A204.1 (cell line): ENCODE data around the gene ARHGAP26.
"Not testable (repeated sequence)": the region's sequence is repeated elsewhere in the genome, so short reads cannot be mapped to it uniquely, and the experiment has no call there.

Experiments used
- FAIRE-seq: peaks from 2 replicates; lab custom pipeline; 2012; peaks lifted over from hg19 to GRCh38; lab: Jason Lieb, UNC

The ARHGAP26 gene

DNA sequence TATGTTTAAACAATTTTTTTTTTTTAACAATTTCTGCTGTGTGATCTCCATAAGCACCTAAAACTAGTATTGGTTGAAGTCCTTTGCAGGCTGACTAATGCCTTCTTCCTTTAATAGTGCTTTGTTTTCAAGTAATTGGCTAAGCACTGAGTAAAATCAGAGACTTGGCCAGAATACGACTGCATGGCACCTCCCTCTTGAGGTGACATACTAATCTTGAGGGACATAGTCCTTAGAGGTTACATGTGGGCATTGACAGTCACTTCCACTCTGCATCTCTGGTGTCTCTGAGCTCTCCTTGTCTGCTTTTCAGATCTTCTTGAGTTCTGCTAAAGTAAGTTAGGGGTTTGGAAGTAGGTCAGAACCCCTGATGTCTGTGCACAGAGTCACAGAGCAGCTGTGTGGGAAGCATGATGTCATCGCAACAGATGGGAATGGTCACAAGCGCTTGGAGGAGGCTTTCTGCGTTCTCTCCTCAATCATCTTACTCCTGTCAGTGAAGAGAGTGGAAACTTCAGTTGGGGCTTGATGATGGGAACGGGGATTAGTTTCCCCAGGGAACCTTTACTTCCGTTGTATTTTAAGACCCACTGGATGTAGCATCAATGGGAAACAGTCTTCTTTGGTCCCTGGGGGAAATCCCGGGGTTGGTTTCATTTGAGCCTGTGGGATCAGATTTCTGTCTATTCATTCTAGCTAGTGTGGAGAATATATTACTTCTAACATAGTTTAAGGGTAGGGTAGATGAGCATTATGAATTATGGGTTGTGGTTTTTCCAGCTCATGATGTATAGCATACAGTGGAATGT is 136.9 kb downstream of the ARHGAP26 start:
- no peak for FAIRE-seq

DNA sequence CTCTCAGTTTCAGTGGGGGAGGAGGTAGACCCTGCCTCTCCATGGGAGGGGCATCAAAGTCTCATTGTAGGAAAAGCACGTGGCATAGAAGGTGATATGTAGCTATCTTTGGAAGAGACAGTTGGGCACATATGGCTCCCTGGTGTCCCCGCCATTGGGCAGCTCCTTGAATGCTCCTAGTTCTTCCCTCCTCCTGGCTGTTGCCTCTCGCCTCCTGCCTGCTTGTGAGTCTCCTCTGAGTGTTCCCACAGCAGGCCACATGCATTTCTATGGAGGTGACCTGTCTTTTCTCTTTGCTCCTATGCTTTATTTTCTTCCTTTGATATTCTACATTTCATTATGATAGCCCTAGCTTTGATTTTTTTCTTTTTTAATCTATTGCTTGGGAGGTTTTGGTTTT is 138.5 kb downstream of the ARHGAP26 start:
- no peak for FAIRE-seq

DNA sequence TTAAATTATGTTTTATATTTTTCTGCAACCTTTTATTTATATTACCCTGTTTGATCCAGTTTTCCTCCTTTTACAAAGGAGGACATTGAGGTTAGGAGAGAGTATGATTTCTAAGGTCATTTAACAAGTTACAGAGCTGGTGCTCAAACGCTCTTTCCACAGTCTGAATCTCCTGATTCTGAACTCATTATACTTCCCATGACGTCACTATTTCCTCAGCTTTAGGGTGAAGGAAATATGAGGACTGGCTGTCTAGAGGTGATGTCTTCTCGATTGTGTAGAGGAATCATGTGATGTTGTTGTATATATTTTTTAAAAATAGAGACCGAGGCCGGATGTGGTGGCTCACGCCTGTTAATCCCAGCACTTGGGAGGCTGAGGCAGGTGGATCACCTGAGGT is 140.0 kb downstream of the ARHGAP26 start:
- no peak for FAIRE-seq

DNA sequence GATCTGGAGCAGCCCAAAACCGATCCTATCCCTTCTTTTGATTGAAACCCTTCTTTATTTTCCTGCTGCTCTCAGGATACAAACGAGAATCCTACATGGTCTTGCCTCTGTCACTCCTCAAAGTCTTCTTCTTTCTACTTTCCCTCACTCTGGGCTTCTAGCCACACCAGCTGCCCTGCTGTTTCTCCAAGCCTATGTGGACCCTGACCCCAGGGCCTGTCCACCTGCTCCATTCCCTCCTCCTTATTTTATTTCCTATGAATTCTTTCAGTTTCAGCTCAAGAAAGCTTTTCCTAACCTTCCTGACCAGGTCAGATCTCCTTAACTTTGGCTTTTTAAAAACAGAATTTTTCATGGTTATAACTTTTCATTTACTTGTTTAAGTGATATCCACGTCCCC is 141.0 kb downstream of the ARHGAP26 start:
- FAIRE-seq = no peak

DNA sequence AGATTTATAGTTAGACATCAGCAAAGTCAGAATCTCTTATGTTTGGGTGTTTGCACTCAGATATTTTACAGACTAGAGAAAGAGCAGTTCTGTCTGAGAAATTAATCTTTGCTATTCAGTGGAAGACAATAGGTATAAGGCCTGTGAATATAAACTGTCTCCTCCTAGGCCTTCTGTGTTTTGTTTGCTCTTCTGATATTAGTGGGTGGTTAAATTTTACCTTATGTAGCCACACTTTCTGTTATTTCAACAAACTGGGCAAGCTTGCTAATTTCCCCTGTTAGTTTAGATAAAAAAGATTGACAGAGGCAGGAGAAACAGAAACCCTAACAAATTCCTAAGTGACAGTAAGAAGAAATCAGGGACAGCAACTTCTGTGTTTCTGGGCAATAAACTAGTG is 141.6 kb downstream of the ARHGAP26 start:
- FAIRE-seq = no peak

DNA sequence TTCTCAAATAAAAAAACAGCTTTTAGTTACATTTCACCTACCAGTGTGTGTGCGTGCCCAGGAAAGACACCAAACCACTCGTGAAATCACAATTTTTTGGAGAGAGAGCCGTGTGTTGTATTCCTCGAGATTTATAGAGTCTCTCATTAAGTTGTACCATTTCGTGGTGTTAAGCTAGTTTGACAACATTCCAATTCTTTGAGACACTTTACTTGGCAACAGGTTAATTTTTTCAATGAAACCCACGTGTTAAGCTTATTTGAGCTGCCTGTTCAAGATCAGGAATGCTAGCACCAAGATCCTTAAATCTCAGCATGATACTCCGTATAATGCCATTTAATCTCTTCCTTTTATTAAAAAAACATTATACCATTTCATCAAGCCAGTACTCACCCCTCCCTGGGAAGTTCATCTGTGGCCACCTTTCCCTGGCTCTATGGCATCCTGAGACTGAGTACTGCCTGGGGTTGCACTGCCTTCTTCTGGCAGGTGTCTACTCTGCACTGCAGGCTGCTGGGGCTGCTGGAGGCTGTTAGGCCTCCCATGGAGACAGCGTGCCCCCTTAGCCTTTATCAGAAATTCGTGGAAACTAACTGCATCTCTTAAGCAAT is 143.7 kb downstream of the ARHGAP26 start:
- no peak for FAIRE-seq

DNA sequence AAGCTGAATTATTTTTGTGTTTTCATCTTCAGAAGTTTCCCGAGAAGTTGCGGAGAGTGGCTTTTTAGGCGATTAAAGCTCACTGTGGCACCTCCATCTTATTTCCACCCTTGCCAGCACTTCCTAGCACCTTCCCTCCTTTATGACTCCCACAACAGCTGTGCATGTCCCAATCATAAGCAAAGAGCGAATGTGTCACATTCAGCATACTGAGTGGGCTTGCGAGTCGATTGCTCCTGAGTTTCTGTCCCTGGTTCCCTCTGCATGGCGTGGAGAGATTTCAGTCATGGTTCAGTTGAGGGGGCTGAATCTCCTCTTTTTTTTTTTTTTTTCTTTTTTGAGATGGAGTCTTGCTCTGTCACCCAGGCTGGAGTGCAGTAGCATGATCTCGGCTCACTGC is 144.9 kb downstream of the ARHGAP26 start:
- FAIRE-seq = no peak

DNA sequence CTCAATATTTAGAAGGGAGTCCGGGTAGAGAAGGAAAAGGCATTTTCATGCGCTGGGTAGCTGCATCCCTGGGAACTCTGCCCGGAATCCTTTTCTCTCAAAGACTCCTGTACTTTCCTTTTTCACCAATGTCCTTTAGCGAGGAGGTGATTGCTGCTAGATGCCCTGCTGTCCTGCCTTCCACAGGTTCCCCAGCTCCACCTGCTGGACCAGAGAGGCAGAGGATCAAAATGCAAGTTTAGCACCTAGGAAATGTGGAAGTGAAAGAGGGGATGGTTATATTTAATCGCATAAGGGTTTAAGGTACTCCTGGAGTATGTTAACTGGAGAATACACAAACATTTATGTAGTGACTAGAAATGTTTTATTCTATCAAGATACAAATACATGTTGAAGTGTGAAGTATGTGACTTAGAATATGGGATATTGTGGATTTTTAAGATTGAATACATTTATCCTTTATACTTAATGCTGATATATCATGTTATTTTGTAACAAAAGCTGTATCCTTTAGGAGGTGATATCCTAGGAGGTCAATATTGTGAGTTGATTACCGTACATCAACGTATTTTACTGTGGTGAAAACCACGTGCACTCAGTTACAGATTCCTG is 145.7 kb downstream of the ARHGAP26 start:
- no peak for FAIRE-seq

DNA sequence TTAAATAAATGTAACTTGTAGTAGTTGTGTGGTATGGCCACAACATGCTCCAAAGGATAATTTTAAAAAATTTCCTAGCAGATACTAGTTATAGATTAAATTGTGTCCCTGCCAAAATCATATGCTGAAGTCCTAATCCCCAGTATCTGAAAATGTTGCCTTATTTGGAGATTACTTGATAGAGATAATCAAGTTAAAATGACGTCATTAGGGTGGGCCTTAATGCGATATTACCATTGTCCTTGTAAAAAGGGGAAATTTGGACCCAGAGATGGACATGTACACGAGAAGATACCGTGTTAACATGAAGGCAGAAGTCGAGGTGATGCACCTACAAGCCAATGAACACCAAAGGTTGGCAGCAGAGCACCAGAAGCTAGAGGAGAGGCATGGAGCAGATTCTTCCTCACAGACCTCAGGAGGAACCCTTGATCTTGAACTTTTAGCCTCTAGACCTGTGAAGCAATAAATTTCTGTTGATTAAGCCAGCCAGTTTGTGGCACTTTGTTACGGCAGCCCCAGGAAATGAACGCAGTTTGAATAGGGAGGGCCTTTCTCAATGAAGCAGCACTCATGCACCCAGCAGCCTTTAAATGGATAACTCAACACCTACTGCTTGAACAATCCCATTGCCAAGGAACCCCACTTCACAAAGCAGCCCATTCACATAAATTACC is 148.9 kb downstream of the ARHGAP26 start:
- no peak for FAIRE-seq

DNA sequence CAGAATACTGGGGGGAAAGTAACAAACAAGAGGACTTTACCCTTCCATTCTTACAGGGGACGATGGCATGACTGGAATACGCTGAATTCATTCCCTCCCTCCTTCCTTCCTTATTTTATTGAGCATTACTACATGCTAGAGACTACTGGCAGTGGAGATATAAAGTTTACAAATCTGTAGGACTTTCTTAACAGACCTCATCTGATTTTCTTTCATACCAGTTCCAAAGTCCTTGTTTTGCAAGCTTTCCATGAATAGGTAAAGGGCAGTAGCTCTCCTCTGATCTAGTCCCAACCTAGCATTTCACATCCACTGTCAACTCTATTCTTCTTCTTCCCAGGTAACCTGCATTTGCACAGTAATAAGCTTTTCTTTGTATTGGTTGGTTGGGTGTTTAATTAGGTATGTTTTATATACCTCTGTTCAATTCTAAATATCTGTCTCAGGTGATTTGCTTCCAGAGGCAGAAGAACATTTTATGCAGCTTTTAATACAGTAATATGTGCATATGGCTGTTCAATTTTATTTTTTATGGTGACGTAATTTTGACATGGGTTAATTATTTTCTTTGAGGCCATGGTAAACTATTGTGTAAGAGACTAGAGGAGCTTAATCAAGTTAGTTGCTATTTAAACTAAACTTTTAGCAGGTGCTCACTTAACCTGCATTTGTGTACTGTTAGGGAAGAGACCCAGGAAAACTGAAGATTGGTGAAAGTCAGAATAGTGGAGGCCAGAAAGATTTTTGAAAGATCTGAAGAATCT is 150.9 kb downstream of the ARHGAP26 start:
- no peak for FAIRE-seq

DNA sequence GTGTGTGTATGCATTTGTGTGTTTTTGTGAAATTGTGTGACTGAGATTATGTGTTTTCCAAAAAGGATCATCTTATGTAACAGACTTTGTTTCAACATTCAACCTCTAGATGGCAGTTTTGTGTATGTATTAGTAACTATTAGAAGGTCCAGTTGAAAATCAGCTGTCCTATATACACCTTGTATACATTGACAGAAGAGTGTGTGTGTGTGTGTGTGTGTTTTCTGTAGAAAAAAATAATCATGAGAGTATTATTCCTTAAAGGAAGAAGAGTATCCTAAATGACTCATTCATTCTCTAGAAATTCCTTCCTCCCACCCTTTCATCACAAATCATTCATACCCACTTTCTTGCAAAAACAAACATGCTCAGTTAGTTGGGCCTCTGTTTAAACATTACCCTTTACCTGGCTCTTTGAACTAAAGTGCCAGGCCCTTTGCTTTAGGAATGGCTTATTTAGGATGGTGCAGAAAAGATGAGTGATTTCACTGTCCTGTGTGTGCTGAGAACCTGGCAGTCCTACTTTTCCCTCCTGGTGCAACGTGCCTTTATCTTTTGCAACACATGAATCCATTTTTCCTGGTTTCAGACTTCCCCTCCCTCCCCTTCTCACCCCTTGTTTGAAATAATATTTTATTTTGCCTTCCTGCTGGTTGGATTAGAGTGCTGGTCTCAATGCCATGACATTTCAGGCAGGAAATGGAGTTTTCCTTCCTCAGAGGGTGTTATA is 152.2 kb downstream of the ARHGAP26 start:
- peak; percentile 96 for FAIRE-seq

DNA sequence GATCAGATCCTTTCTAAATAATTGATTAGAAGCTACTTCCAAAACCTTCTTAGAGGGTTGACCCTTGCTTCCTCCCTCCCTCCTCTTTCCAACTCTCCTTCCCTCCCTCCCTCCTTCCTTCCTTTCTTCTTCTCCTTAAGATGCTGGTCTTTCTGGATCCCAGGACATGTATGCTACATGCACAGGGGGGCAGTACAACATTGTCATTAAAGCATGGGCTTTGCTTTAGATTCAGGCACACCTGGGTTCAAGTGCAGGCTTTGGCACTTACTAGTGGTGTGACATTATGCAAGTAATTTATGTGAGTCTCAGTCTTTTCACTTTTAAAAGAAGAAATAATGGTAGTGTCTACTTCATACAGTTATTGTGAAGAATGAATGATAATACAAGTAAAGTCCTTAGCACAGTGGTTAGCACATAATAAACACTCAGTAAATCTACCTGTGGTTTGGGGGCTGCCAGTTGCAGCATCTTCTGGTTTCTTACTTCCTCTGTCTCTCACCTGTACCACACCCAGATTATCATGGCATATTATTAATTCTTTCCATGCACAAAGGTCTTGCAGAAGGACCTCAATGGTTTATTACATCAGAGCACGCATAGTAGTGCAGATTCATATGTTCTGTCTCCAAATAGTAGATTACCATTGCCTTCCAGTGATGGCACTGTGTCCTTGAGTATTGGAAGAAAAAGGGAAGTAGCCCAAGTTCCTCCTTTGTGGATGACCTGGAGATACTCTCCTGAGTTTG is 154.1 kb downstream of the ARHGAP26 start:
- FAIRE-seq = no peak

DNA sequence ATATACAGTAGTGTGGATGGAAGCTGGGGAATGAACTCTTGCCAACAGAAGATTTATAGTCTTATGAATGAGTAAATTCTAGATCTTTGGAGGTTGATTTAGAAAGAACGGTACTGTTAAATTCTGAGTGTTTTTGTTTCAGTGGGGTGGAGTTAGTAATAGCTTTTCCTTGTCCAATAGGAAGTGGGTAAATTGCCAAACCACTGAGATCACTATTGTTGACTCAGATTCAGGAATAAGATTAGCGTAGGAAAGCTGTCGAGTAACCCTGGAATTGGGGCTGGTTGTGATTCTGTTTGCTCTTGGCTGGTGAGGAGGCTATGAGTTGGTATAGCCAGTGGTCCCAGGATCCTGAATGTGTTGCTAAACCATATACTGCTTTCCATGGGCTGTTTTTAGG is 155.6 kb downstream of the ARHGAP26 start:
- no peak for FAIRE-seq

DNA sequence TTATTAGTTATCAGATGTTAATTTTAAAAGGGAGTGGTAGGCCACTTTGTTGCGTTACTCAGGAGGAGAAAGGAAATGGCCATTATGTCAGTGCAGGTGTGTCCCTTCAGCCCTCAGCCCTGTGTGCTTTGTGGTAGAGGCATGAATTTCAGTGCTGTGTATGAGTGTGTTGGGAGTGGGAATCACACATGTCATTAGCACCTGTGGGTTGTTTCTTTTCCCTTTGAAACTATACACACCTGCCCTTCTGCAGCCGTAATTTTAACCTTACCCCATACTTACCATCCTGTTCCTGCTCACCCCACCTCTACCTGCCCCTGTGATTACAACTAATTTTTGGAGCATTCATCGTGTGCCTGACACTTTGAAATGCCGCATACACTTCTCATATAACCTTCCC is 156.4 kb downstream of the ARHGAP26 start:
- no peak for FAIRE-seq

DNA sequence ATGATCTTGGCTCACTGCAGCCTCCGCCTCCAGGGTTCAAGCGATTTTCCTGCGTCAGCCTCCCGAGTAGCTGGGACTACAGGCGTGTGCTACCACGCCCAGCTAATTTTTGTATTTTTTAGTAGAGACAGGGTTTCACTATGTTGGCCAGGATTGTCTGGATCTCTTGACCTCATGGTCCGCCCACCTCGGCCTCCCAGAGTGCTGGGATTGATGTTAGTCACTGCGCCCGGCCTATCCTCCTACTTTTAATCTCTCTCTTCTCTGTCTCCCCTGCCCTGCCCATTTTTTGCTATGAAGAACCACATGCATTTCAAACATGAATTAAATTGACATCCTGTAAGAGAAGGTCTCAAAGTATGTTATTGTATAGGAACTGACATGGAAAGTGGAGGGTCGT is 158.8 kb downstream of the ARHGAP26 start:
- not testable (repeated sequence) for FAIRE-seq

DNA sequence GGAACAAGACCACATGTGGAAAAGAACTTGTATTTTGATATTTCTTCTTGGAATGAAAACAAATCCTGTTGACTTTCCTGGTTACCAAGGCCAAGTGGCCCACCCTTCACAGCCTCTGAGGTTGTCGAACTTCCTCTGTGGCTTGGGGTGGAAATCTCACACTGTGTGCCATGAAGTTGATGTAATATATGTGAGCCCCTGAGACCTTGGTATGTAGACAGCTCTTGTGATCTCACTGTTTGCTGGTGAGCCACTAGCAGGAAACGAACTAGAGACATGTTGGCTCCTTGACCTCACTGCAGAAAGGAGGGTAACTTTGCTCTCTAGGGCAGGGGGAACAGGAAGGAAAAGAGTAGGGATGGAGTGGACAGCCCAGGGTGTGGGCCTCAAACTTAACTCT is 159.4 kb downstream of the ARHGAP26 start:
- no peak for FAIRE-seq

DNA sequence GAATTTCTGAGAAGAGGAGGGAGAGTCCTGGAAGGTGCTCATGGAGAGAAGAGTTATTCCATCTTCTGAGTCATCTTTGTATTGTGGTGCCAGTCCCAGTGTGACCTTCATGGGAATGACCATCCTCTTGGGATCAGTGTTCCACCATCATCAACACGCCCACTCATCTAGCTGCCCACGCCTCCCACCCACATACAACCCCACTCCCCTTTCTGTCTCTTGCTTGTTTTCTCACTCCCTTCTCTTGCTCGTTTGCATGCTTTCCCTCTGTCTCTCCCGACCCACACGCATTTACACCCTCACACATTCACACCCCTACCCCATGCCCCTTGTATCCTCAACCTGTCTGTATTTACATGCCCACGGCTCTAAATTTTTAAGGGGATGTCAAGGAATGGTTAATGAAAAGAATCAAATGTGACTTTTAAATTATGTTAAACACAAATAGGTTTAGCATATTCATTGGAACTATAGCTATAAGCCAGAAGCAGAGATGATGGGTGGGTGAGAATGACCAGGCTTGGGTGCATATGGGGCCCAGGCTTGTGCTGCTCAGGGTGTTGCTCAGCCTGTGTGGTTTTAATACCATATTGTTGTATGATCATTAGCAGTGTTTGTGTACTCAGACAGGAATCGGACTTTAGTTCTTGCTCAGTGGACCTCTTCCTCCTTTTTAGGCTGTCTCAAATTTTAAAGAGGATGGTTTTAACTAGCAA is 160.4 kb downstream of the ARHGAP26 start:
- FAIRE-seq = no peak

DNA sequence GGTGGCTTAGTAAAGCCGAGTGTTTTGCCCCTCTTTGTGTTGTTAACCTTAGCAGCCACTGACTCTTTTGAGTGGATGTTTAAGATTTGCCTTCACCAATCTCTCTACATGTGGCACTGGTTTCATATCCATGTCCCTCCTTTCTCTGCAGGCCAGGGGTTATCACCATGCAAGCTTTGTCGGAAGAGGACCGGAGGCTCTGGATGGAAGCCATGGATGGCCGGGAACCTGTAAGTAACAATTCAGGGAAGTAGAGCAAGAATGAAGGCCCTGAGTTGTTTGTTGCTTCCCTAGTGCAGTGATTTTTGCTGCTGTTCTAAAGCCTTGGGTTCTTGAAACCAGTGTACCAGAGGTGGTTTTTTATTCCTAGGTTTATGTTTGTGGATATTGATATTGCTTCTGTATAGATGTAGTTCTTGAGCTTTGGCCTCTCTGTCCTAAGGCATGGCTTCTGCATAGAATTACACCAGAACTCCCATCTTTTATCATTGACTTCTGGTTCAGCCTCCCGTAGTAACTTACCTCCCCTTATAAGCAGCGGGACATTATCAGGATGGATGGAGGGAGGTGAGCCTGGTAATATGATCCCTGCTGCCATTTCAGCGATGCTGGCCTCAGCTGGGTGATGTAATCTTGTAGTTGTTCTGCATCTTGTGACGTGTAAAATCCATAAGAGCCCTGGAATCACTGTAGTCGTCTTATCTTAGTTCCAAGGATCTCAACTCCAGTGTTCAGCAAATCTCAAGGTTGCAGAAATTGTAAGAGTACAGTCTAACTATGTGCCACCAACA is 161.9 kb downstream of the ARHGAP26 start:
- no peak for FAIRE-seq

DNA sequence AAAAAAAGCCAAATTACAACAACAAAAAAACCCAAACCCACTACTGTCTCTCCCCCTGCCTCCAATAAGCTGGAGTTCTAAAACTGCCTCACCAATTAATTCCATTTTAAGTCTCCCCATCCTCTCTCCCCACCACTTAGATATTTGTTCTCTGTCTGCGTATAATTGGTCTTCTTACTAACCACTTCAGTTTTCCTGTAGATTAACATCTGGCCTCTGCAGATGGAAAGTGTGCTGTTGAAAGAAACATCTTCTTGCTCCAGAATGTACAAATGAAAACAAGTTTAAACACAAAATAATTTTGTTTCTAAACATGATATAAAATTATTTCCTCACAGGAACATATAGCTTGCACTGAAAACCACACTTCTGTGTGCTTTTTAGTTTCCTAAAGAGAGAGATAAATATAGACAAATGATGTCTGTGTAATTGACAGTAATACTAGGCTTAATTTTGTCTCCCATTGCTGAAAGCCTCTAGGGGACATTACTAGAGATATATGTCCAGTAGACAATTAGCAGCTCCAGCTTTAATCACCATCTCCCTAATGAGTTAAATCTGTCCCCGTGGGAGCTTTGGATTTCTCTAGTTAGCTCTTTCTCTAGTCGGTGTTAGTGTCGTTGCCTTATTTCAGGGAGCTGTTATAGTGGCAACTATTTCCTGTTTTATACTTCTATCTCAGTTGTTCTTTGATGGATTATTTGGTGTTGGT is 164.0 kb downstream of the ARHGAP26 start:
- no peak for FAIRE-seq
